ENCODE results near the gene METTL14. TPM values are rescaled to one million over a fixed set of nuclear protein-coding genes. Genes with fewer than 3 reads are reported as not detected.

Gene METTL14
- total and polyA plus RNA-seq, 3 donors from 2014 or later, result 49.2 to 74.3 (median 54.8) TPM

- Histone ChIP-seq H3K27ac (no peak overlapping the region), H3K36me3 (ENCODE audit: low read depth, missing control alignments) (no peaks in the 10 kb centered on the region)
- intact Hi-C loops (cut with DNase I; ENCODE audit: low total_unique reads), result no loop called here
These were observed 47.6 kb downstream of the METTL14 start for GRCh38 chr4:118732591-118733330.

GRCh38 chr4:118734491-118735205, 49.5 kb downstream of the METTL14 start:
- 56 to 69% methylated on average over 7 of the region's 7 CpGs for WGBS, 2 donors
- Histone ChIP-seq H3K27me3 (no peaks in the 10 kb centered on the region), H3K4me1 (peaks cover 7% of the 10 kb centered on the region), H3K4me3 (no peak overlapping the region), H3K36me3 (ENCODE audit: low read depth, missing control alignments) (no peaks in the 10 kb centered on the region), H3K9me3 (no peaks in the 10 kb centered on the region), H3K27ac (no peak overlapping the region)
- DNase-seq, result no peak
- no peak for TF ChIP-seq CTCF (IDR thresholded peaks at IDR 0.05)
- TF ChIP-seq POLR2A (IDR thresholded peaks at IDR 0.05), result no peak
- intact Hi-C loops (cut with DNase I; ENCODE audit: low total_unique reads), result no loop called here

More at GRCh38 chr4:118732591-118733330, 47.6 kb downstream of the METTL14 start:
- Histone ChIP-seq H3K4me3 (no peak overlapping the region), H3K27me3 (no peaks in the 10 kb centered on the region), H3K9me3 (no peaks in the 10 kb centered on the region), H3K4me1 (no peaks in the 10 kb centered on the region)
- DNase-seq, result no peak
- no peak for TF ChIP-seq CTCF (IDR thresholded peaks at IDR 0.05)
- TF ChIP-seq POLR2A (IDR thresholded peaks at IDR 0.05), result no peak
- 74 to 83% methylated on average over 3 of the region's 3 CpGs for WGBS, 2 donors

GRCh38 chr4:118736900-118737299, 51.7 kb downstream of the METTL14 start:
- Histone ChIP-seq H3K27me3 (no peaks in the 10 kb centered on the region), H3K4me3 (no peak overlapping the region), H3K27ac (no peak overlapping the region), H3K4me1 (peaks cover 7% of the 10 kb centered on the region), H3K9me3 (no peaks in the 10 kb centered on the region), H3K36me3 (ENCODE audit: low read depth, missing control alignments) (no peaks in the 10 kb centered on the region)
- intact Hi-C loops (cut with DNase I; ENCODE audit: low total_unique reads), result no loop called here
- DNase-seq, result no peak
- TF ChIP-seq POLR2A (IDR thresholded peaks at IDR 0.05) (no peak), CTCF (IDR thresholded peaks at IDR 0.05) (no peak)

- no peak for DNase-seq
- WGBS, 2 donors, result 57 to 59% methylated on average over 3 of the region's 3 CpGs
- Histone ChIP-seq H3K27me3 (no peaks in the 10 kb centered on the region), H3K27ac (peak overlapping the region in 1 of 2 donors; percentile 55), H3K4me1 (peaks cover 7% of the 10 kb centered on the region), H3K36me3 (ENCODE audit: low read depth, missing control alignments) (no peaks in the 10 kb centered on the region), H3K4me3 (no peak overlapping the region), H3K9me3 (no peaks in the 10 kb centered on the region)
- TF ChIP-seq CTCF (IDR thresholded peaks at IDR 0.05) (no peak), POLR2A (IDR thresholded peaks at IDR 0.05) (no peak)
- intact Hi-C loops (cut with DNase I; ENCODE audit: low total_unique reads), result no loop called here
These were observed 52.9 kb downstream of the METTL14 start for GRCh38 chr4:118738090-118738489.
